ENCODE data around the gene SORCS2.

The SORCS2 gene

GRCh38 chr4:7182616-7183015, 9.7 kb upstream of the SORCS2 start:
- in situ Hi-C loops (cut with HindIII; ENCODE audit: low pct_unique_long_range_greater_than_20kb, low sequenced_read_pairs): no loop called here
- TF ChIP-seq JUND (IDR thresholded peaks at IDR 0.05; ENCODE audit: low read depth): no peak
- no peak for DNase-seq (ENCODE audit: low read depth in 1 of 2, low spot score in 1 of 2)

- DNase-seq (ENCODE audit: low read depth in 1 of 2, low spot score in 1 of 2): no peak
- TF ChIP-seq JUND (IDR thresholded peaks at IDR 0.05; ENCODE audit: low read depth): no peak
- in situ Hi-C loops (cut with HindIII; ENCODE audit: low pct_unique_long_range_greater_than_20kb, low sequenced_read_pairs): no loop called here
These were observed 9.2 kb upstream of the SORCS2 start for GRCh38 chr4:7183161-7183560.

- no peak for DNase-seq (ENCODE audit: low read depth in 1 of 2, low spot score in 1 of 2)
- in situ Hi-C loops (cut with HindIII; ENCODE audit: low pct_unique_long_range_greater_than_20kb, low sequenced_read_pairs): no loop called here
- TF ChIP-seq JUND (IDR thresholded peaks at IDR 0.05; ENCODE audit: low read depth): no peak
These were observed 8.4 kb upstream of the SORCS2 start for GRCh38 chr4:7183780-7184460.

GRCh38 chr4:7185487-7186030, 6.8 kb upstream of the SORCS2 start:
- in situ Hi-C loops (cut with HindIII; ENCODE audit: low pct_unique_long_range_greater_than_20kb, low sequenced_read_pairs): no loop called here
- DNase-seq (ENCODE audit: low read depth in 1 of 2, low spot score in 1 of 2): no peak
- no peak for TF ChIP-seq JUND (IDR thresholded peaks at IDR 0.05; ENCODE audit: low read depth)

- no peak for TF ChIP-seq JUND (IDR thresholded peaks at IDR 0.05; ENCODE audit: low read depth)
- in situ Hi-C loops (cut with HindIII; ENCODE audit: low pct_unique_long_range_greater_than_20kb, low sequenced_read_pairs): no loop called here
- peak in 1 of 2 experiments; percentile 8 for DNase-seq (ENCODE audit: low read depth in 1 of 2, low spot score in 1 of 2)
These were observed 6.3 kb upstream of the SORCS2 start for GRCh38 chr4:7186031-7186430.

- in situ Hi-C loops (cut with HindIII; ENCODE audit: low pct_unique_long_range_greater_than_20kb, low sequenced_read_pairs): no loop called here
- DNase-seq (ENCODE audit: low read depth in 1 of 2, low spot score in 1 of 2): no peak
- TF ChIP-seq JUND (IDR thresholded peaks at IDR 0.05; ENCODE audit: low read depth): no peak
These were observed 5.7 kb upstream of the SORCS2 start for GRCh38 chr4:7186516-7187167.

GRCh38 chr4:7187168-7187535, 5.2 kb upstream of the SORCS2 start:
- DNase-seq (ENCODE audit: low read depth in 1 of 2, low spot score in 1 of 2): no peak
- no peak for TF ChIP-seq JUND (IDR thresholded peaks at IDR 0.05; ENCODE audit: low read depth)
- in situ Hi-C loops (cut with HindIII; ENCODE audit: low pct_unique_long_range_greater_than_20kb, low sequenced_read_pairs): no loop called here

- DNase-seq (ENCODE audit: low read depth in 1 of 2, low spot score in 1 of 2): no peak
- in situ Hi-C loops (cut with HindIII; ENCODE audit: low pct_unique_long_range_greater_than_20kb, low sequenced_read_pairs): no loop called here
- no peak for TF ChIP-seq JUND (IDR thresholded peaks at IDR 0.05; ENCODE audit: low read depth)
These were observed 4.6 kb upstream of the SORCS2 start for GRCh38 chr4:7187691-7188090.

GRCh38 chr4:7189066-7189465, 3.3 kb upstream of the SORCS2 start:
- no peak for DNase-seq (ENCODE audit: low read depth in 1 of 2, low spot score in 1 of 2)
- TF ChIP-seq JUND (IDR thresholded peaks at IDR 0.05; ENCODE audit: low read depth): no peak
- in situ Hi-C loops (cut with HindIII; ENCODE audit: low pct_unique_long_range_greater_than_20kb, low sequenced_read_pairs): no loop called here

- peak; percentile 38 to 54 for DNase-seq (ENCODE audit: low read depth in 1 of 2, low spot score in 1 of 2)
- no peak for TF ChIP-seq JUND (IDR thresholded peaks at IDR 0.05; ENCODE audit: low read depth)
- in situ Hi-C loops (cut with HindIII; ENCODE audit: low pct_unique_long_range_greater_than_20kb, low sequenced_read_pairs): no loop called here
These were observed 2.7 kb upstream of the SORCS2 start for GRCh38 chr4:7189475-7190277.

GRCh38 chr4:7190278-7190594, 2.1 kb upstream of the SORCS2 start:
- TF ChIP-seq JUND (IDR thresholded peaks at IDR 0.05; ENCODE audit: low read depth): no peak
- DNase-seq (ENCODE audit: low read depth in 1 of 2, low spot score in 1 of 2): no peak

GRCh38 chr4:7190691-7191545, 1.4 kb upstream of the SORCS2 start:
- TF ChIP-seq JUND (IDR thresholded peaks at IDR 0.05; ENCODE audit: low read depth): no peak
- in situ Hi-C loops (cut with HindIII; ENCODE audit: low pct_unique_long_range_greater_than_20kb, low sequenced_read_pairs): no loop called here
- no peak for DNase-seq (ENCODE audit: low read depth in 1 of 2, low spot score in 1 of 2)

More at GRCh38 chr4:7190278-7190594, 2.1 kb upstream of the SORCS2 start:
- in situ Hi-C loops (cut with HindIII; ENCODE audit: low pct_unique_long_range_greater_than_20kb, low sequenced_read_pairs): no loop called here

Measured in T47D (cell line).